A673 (cell line): ENCODE results near the gene POU2F3. TPM values are rescaled to one million over a fixed set of nuclear protein-coding genes. Genes with fewer than 3 reads are reported as not detected.

Experiments
- BruUV-seq: library from RNA; stranded (reverse); fragments of 400-500 nt; replicated peaks from 2 replicates; lab custom pipeline; 2021; lab: Mats Ljungman, UMichigan
- CTCF ChIA-PET: fragments of 300-600 bp; sonication (Branson Sonifier 250); formaldehyde crosslinking; loops from one replicate; lab custom pipeline; 2022; ENCODE audit warnings: antibody characterized with exemption; lab: Charles Lee
- POLR2A ChIA-PET: fragments of 300-600 bp; sonication (Branson Sonifier 250); formaldehyde crosslinking; loops from one replicate; lab custom pipeline; 2022; ENCODE audit warnings: antibody characterized with exemption; ENCODE audit not compliant: low non-redundant PET; lab: Charles Lee
- DNase-seq: peaks from one replicate; pipeline ENCODE4 v3.0.0-alpha.2; 2015; ENCODE audit warnings: low spot score
- H3K27ac ChIP-seq: fragments of 200-600 bp; sonication (generic); 2 replicates; pipeline ENCODE4 v1.5.1; 2016; ENCODE audit warnings: mixed run types, low read depth, mild to moderate bottlenecking, mixed read lengths, antibody characterized with exemption, low read length; ENCODE audit not compliant: poor library complexity, severe bottlenecking
- H3K27me3 ChIP-seq: fragments of 200-600 bp; sonication (generic); replicated peaks from 2 replicates; pipeline ENCODE4 v1.6.1; 2017; ENCODE audit warnings: mixed run types, low read depth, mild to moderate bottlenecking, mixed read lengths, antibody characterized with exemption, low read length; ENCODE audit not compliant: insufficient read depth, poor library complexity
- H3K36me3 ChIP-seq: fragments of 200-600 bp; sonication (generic); 2 replicates; pipeline ENCODE4 v1.6.1; 2016; ENCODE audit warnings: mixed run types, mild to moderate bottlenecking, mixed read lengths, antibody characterized with exemption, low read length; ENCODE audit not compliant: insufficient read depth, poor library complexity, severe bottlenecking
- H3K4me1 ChIP-seq: fragments of 200-600 bp; sonication (generic); 2 replicates; pipeline ENCODE4 v1.6.1; 2017; ENCODE audit warnings: mixed run types, mild to moderate bottlenecking, mixed read lengths, antibody characterized with exemption, low read length; ENCODE audit not compliant: insufficient read depth, poor library complexity, severe bottlenecking
- H3K4me3 ChIP-seq: fragments of 200-600 bp; sonication (generic); 2 replicates; pipeline ENCODE4 v1.5.1; 2016; ENCODE audit warnings: low read depth, mixed run types, mild to moderate bottlenecking, mixed read lengths, low read length; ENCODE audit not compliant: poor library complexity, severe bottlenecking
- H3K9me3 ChIP-seq: fragments of 200-600 bp; sonication (generic); 2 replicates; pipeline ENCODE4 v1.6.1; 2016; ENCODE audit warnings: mixed run types, low read depth, mild to moderate bottlenecking, mixed read lengths, antibody characterized with exemption, low read length; ENCODE audit not compliant: poor library complexity, severe bottlenecking
- EZH2 ChIP-seq: fragments of 200-600 bp; sonication (generic); IDR thresholded peaks from 2 replicates; pipeline ENCODE4 v1.6.1; 2017; ENCODE audit warnings: borderline replicate concordance, low read depth, mild to moderate bottlenecking, mixed read lengths, antibody characterized with exemption, low read length; ENCODE audit not compliant: poor library complexity, severe bottlenecking
- intact Hi-C: fragments of 100-400 bp; cut with micrococcal nuclease; formaldehyde crosslinking; loops from one replicate; pipeline ENCODE4 v1.10.0; 2022; ENCODE audit not compliant: unreplicated experiment
- total RNA-seq: library from RNA; stranded (reverse); gene quantifications from 2 replicates; pipeline ENCODE4 v1.2.3, GENCODE V29; 2021
- TF ChIP-seq, protein P1 (sequence below): fragments of 300-800, 200-600 bp; sonication (generic); conservative IDR thresholded peaks from 2 replicates; pipeline ENCODE4 v1.5.1; 2017; ENCODE audit warnings: low read depth, mild to moderate bottlenecking, antibody characterized with exemption, low read length, moderate library complexity, mixed read lengths

POU2F3 gene
- total RNA-seq, 1 experiment from 2014 or later, result not detected

DNA sequence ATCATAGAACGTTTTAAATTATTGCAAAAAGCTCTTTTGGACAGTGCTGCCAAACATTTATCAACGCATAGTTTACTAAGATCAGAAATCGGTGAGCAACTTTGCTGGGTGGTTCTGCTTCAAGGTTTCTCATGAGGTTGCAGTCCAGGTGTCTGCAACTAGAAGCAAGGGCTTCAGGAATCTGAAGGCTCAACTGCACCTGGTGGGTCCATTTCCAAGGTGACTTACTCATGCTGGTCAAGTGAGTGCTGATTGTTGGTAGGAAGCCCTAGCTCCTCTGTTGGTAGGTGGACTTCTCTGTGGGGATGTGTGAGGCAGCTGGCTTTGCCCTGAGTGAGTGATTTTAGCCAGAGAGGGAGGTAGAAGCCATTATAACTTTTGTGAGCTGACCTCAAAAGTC is 118.8 kb downstream of the POU2F3 start:
- no TSS peak for BruUV-seq
- no peak overlapping the region for H3K27ac ChIP-seq

DNA sequence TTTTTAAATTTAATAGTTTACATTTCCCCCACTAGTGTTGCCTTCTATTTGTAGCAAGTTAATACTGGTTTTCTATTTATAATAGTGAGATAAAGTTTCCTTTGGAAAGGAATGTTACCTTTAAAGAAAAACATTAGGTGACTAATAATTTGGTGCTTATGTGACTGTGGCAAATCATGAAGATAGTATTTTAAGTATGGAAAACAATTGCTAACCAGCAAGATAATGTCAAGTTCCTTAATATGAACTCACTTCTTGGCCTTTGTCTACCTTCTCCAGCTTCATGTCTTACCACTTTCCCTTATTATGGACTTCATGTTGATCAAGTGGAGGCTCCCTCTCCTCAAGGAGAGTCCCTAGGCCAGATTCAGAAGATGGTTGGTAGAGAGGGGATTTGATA is 123.5 kb downstream of the POU2F3 start:
- H3K4me1 ChIP-seq, result no peaks in the 10 kb centered on the region
- H3K27me3 ChIP-seq, result no peaks in the 10 kb centered on the region
- H3K9me3 ChIP-seq, result no peaks in the 10 kb centered on the region
- no peak for TF ChIP-seq EZH2
- TF ChIP-seq, protein P1, sequence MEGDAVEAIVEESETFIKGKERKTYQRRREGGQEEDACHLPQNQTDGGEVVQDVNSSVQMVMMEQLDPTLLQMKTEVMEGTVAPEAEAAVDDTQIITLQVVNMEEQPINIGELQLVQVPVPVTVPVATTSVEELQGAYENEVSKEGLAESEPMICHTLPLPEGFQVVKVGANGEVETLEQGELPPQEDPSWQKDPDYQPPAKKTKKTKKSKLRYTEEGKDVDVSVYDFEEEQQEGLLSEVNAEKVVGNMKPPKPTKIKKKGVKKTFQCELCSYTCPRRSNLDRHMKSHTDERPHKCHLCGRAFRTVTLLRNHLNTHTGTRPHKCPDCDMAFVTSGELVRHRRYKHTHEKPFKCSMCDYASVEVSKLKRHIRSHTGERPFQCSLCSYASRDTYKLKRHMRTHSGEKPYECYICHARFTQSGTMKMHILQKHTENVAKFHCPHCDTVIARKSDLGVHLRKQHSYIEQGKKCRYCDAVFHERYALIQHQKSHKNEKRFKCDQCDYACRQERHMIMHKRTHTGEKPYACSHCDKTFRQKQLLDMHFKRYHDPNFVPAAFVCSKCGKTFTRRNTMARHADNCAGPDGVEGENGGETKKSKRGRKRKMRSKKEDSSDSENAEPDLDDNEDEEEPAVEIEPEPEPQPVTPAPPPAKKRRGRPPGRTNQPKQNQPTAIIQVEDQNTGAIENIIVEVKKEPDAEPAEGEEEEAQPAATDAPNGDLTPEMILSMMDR, result no peak
- no TSS peak for BruUV-seq
- ChIA-PET POLR2A (no interaction called here), CTCF (no interaction called here)
- intact Hi-C loops, result no loop called here
- no peak for DNase-seq
- no peak overlapping the region for H3K4me3 ChIP-seq
- no peaks in the 10 kb centered on the region for H3K36me3 ChIP-seq
- H3K27ac ChIP-seq, result no peak overlapping the region

More for the DNA sequence above, 118.8 kb downstream of the POU2F3 start:
- ChIA-PET CTCF (no interaction called here), POLR2A (no interaction called here)
- intact Hi-C loops, result no loop called here
- H3K27me3 ChIP-seq, result no peaks in the 10 kb centered on the region
- peaks cover 15% of the 10 kb centered on the region for H3K4me1 ChIP-seq
- no peaks in the 10 kb centered on the region for H3K36me3 ChIP-seq
- no peaks in the 10 kb centered on the region for H3K9me3 ChIP-seq
- DNase-seq, result no peak
- TF ChIP-seq EZH2, result no peak
- TF ChIP-seq, protein P1, result no peak
- H3K4me3 ChIP-seq, result no peak overlapping the region

DNA sequence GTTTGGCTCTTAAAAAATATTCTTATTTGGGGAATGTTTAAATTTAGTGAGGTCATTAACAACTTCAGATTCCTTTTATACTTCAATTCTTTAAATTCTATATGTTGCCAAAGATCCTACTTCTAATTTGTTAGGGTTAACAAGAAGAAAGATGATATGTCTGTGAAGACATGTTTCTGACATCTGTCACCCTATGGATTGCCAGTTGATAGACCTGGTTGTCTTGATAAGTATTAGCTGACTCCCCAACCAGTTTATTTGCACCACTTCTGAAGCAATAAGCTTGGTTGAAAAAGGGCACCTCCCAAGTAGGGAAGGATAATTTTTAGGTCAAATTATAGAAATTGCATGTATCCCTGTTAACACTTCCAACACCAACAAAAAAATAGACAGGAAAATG is 125.6 kb downstream of the POU2F3 start:
- intact Hi-C loops, result no loop called here
- Histone ChIP-seq H3K4me3 (no peak overlapping the region), H3K9me3 (no peaks in the 10 kb centered on the region), H3K27ac (no peak overlapping the region), H3K4me1 (peaks cover 4% of the 10 kb centered on the region), H3K36me3 (no peaks in the 10 kb centered on the region), H3K27me3 (no peaks in the 10 kb centered on the region)
- ChIA-PET POLR2A (no interaction called here), CTCF (no interaction called here)
- TF ChIP-seq, protein P1, result no peak
- no TSS peak for BruUV-seq
- DNase-seq, result no peak

Other genes with a start within 250 kb of the POU2F3 start
- not detected in 2 replicates for gene TRIM29, start 102.0 kb upstream of the POU2F3 start, total RNA-seq
- 25.0 and 27.2 TPM in 2 replicates for gene OAF, start 29.1 kb upstream of the POU2F3 start, total RNA-seq
- 11.1 and 13.4 TPM in 2 replicates for gene TLCD5, start 85.2 kb downstream of the POU2F3 start, total RNA-seq
- gene ARHGEF12, start 96.3 kb downstream of the POU2F3 start, total RNA-seq, result 122 and 132 TPM in 2 replicates